ENCODE data around the gene SPOPL.
"Not testable (repeated sequence)": the region's sequence is repeated elsewhere in the genome, so short reads cannot be mapped to it uniquely, and the experiment has no call there.

Gene SPOPL

GRCh38 chr2:138501425-138502254 is at the start of gene SPOPL:
Gene SPOPL, plus strand, starts transcription at chr2:138501770. Its CDS starts 48,447 bp downstream, at chr2:138550217.
- DNase-seq: peak; percentile 85

GRCh38 chr2:138452324-138452723 is 49.2 kb upstream of the SPOPL start:
- no peak for DNase-seq

- DNase-seq: no peak
These were observed 47.8 kb upstream of the SPOPL start for GRCh38 chr2:138453815-138454214.

- DNase-seq: no peak
These were observed 46.8 kb upstream of the SPOPL start for GRCh38 chr2:138454761-138455160.

DNA sequence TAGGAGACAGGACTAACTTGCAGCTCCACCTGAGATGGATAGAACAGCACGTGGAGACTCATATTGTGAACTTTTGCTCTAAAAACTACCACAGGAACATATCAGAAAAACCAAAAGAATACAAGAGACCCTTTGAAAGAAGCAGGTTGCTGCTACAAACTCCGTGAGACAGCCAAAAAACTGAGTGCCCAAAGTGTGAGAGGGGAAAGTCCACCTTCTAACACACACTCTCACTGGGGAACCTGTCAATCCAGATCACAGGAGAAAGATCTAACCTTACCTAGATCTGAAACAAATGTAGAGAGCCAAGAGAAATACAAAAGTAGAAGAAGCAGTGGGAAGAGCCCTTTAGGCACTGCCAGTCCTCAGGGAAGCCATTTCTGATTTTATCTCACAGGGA is 46.3 kb upstream of the SPOPL start:
- no peak for DNase-seq

- DNase-seq: no peak
These were observed 45.9 kb upstream of the SPOPL start for GRCh38 chr2:138455691-138456090.

- DNase-seq: not testable (repeated sequence)
These were observed 38.9 kb upstream of the SPOPL start for GRCh38 chr2:138462689-138463088.

DNA sequence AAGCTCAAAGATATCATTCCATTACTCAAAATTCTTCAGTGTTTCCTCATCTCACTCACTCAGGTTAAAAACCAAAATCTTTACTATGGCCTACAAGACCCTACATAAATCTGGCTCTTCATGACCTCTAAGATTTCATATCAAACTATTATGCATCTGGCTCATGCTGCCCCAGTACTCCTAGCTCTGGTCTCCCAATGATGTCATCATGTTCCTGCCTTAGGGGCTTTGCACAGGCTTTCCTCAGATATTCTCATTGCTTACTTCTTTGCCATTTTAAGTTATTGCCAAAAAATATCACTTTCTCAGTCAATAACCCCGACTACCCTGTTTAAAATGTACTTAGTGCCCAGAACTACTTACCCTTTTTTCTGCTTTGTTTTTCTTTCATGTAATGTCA is 33.0 kb upstream of the SPOPL start:
- no peak for DNase-seq

GRCh38 chr2:138469411-138469810 is 32.2 kb upstream of the SPOPL start:
- no peak for DNase-seq

DNA sequence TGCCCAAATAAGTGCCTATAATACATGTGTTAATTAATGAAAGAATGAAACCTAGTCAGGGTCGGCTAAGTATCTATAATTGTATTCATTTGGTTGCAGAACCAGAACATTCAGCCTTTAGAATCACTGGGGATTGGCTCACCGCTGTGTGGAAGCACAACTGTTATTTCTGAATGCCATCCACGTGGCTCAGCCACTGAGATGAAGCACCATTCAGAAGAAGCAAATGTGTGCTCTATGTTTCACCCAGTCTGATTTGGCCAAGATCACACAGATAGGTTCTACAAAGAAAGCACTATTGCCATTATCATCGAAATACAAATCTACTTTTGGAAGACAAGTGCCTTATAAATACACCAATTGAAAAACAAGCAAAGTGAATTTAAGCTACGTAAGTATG is 30.6 kb upstream of the SPOPL start:
- DNase-seq: no peak

- no peak for DNase-seq
These were observed 27.3 kb upstream of the SPOPL start for GRCh38 chr2:138474100-138474825.

GRCh38 chr2:138475277-138475776 is 26.2 kb upstream of the SPOPL start:
- DNase-seq: no peak

- DNase-seq: no peak
These were observed 25.4 kb upstream of the SPOPL start for GRCh38 chr2:138476186-138476585.

- DNase-seq: no peak
These were observed 24.6 kb upstream of the SPOPL start for GRCh38 chr2:138476940-138477339.

- not testable (repeated sequence) for DNase-seq
These were observed 18.8 kb upstream of the SPOPL start for GRCh38 chr2:138482796-138483195.

DNA sequence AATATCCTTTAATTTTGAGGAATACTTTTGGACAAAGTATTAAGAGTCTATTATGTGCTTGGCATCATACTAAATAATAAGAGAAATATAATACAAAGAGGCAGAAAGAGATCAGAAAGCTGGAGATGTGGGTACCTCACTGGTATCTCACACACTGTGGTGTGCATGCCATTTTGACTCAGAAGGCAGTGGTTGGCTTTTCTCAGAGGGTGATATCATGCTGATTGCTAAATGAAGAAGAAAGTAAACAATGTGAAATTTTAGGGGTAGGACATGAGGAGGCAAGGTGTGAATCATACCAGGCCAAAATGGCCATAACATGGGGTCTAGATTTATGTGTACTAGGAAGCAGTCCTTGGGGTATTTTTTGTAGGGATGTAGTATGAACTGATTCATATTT is 16.6 kb upstream of the SPOPL start:
- no peak for DNase-seq

DNA sequence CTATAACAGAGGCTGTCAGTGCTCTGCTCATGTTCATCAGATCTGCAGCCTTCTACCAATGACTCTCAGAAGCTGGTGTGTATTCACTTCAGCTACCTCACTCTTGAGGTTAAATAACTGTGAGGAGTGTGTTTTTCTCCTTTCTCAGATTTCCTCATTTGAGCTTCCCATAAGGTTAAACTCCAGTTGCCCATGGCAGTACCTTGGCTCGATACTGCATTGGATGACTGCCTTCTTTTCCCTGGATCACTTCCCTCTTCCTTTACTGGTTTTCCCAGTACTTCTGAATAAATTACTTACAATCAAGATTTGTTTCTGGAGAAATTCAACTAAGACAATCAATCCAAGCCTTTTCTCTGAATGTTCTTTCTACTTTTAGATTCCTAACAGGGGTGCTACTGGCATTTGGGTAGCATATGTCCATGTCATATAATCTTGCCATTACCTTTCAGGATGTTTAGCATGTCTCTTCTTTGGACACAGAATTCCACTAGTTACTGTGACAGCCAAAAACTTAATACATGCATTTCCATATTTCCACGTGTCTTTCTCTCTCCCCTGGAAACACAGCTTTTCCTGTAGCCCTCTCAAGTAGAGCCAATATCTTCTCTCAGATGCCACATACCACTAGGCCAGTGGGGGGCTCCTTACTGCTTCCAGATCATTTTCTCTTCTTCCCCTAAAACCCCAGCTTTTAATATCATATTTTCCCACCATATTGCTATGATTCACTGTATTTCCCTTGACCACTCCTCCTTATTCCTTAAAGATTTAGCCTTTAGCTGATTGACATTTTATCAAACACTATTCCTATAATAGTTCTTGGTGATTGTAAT is 15.0 kb upstream of the SPOPL start:
- no peak for DNase-seq

GRCh38 chr2:138490673-138491494 is 10.7 kb upstream of the SPOPL start:
- no peak for DNase-seq

- DNase-seq: no peak
These were observed 10.1 kb upstream of the SPOPL start for GRCh38 chr2:138491495-138491862.

DNA sequence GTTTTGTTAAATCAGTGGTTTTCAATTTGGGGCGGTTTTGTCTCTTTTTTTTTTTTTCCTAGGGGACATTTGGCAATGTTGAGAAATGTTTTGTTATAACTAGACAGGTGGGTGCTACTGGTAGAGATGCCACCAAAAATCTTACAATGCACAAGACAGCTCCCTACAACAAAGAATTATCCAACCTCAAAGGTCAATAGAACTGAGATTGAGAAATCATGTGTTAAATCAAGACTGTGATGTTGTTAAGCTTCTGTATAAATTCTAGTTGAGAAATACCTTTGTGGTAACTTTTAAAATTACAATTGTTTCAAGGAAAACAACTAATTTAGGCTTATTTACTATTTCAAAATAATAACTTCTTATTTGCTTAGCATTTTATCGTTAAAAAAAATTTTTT is 9.4 kb upstream of the SPOPL start:
- no peak for DNase-seq

DNA sequence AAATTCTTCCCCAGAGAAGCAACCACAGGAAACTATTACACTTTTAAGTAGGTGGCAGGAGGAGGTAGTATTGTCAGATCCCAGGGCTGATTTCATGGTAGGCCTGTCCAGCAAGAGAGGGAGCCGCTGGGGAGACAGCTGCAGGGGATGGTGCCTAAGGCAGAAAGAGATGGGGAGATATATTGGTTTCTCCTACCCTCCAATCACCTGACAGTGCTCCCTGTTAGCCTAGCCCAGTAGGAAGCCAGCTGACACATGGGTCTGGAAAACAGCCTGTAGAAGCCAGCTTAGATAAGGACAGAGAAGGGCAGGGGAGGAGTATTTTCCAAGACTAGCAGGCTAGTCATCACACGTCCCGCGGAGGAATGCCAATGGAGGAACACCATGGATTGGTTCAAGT is 8.2 kb upstream of the SPOPL start:
- DNase-seq: no peak

DNA sequence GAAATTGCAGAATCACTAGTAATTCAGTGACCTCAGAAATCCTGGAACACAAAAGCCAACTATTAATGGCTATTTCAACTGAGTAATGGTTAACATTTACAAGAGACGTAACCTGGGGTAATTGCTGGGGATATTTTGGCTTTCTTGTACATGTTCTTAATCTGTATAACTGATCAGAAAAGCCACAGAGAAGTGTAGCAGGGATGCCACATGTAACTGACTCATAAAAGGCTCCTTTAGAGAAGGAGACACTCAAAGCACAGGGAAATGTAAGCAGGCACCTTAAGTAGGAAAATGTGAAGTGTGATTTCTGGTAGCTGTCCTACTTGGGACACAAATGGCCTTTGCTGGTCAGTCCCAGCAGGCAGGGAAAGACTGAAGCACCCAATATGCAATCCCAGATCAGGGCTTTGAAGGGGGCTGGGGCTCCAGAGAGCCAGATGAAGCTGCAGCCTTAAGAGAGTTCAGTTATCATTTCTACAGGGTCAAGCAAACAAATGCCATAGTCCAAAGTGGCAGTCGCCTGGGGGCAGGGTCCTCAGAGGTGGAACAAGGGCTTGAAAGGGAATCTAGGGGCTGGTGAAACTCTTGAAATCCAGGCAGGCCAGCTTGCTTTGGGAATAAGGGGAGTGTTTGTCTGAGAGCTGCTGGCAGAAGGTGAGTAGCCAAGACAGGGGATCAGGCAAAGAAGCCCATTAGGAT is 7.2 kb upstream of the SPOPL start:
- DNase-seq: no peak
